HG02973 (cell line): ENCODE data around the gene FOXD1.
"Not testable (repeated sequence)": the region's sequence is repeated elsewhere in the genome, so short reads cannot be mapped to it uniquely, and the experiment has no call there.

Source experiments
- ATAC-seq: cut with Tn5 transposase; IDR thresholded peaks from one replicate; pipeline ENCODE4 v1.9.1; 2021; ENCODE audit warnings: moderate library complexity; ENCODE audit not compliant: unreplicated experiment

The FOXD1 gene

GRCh38 chr5:73448463-73449136 lies at the start of gene FOXD1:
Gene FOXD1, minus strand, starts transcription at chr5:73448777. Its CDS starts 415 bp downstream, at chr5:73448362.
- ATAC-seq, result no peak

- no peak for ATAC-seq
Observed at GRCh38 chr5:73497497-73498056, 49.0 kb upstream of the FOXD1 start.

GRCh38 chr5:73496984-73497457 lies 48.4 kb upstream of the FOXD1 start:
- no peak for ATAC-seq

GRCh38 chr5:73495772-73496335 lies 47.3 kb upstream of the FOXD1 start:
- ATAC-seq, result no peak

GRCh38 chr5:73494721-73495120 lies 46.1 kb upstream of the FOXD1 start:
- no peak for ATAC-seq

- no peak for ATAC-seq
Observed at GRCh38 chr5:73493421-73493820, 44.8 kb upstream of the FOXD1 start.

GRCh38 chr5:73491155-73491554 lies 42.6 kb upstream of the FOXD1 start:
- ATAC-seq, result no peak

GRCh38 chr5:73490088-73490487 lies 41.5 kb upstream of the FOXD1 start:
- no peak for ATAC-seq

GRCh38 chr5:73488806-73489205 lies 40.2 kb upstream of the FOXD1 start:
- no peak for ATAC-seq

GRCh38 chr5:73487815-73488214 lies 39.2 kb upstream of the FOXD1 start:
- ATAC-seq, result no peak

GRCh38 chr5:73487257-73487656 lies 38.7 kb upstream of the FOXD1 start:
- not testable (repeated sequence) for ATAC-seq

GRCh38 chr5:73486119-73486899 lies 37.7 kb upstream of the FOXD1 start:
- ATAC-seq, result no peak

- ATAC-seq, result no peak
Observed at GRCh38 chr5:73485715-73486114, 37.1 kb upstream of the FOXD1 start.

- no peak for ATAC-seq
Observed at GRCh38 chr5:73484511-73484910, 35.9 kb upstream of the FOXD1 start.

- ATAC-seq, result no peak
Observed at GRCh38 chr5:73483676-73484075, 35.1 kb upstream of the FOXD1 start.

GRCh38 chr5:73482383-73483136 lies 34.0 kb upstream of the FOXD1 start:
- ATAC-seq, result no peak

- ATAC-seq, result no peak
Observed at GRCh38 chr5:73480500-73480899, 31.9 kb upstream of the FOXD1 start.

- no peak for ATAC-seq
Observed at GRCh38 chr5:73472116-73472515, 23.5 kb upstream of the FOXD1 start.

- ATAC-seq, result no peak
Observed at GRCh38 chr5:73471654-73472053, 23.1 kb upstream of the FOXD1 start.

GRCh38 chr5:73469878-73470277 lies 21.3 kb upstream of the FOXD1 start:
- ATAC-seq, result no peak

- ATAC-seq, result not testable (repeated sequence)
Observed at GRCh38 chr5:73468638-73469037, 20.1 kb upstream of the FOXD1 start.
